Endothelial cell of umbilical vein (primary cell): ENCODE results near the gene LIPT1. TPM values are rescaled to one million over a fixed set of nuclear protein-coding genes. Genes with fewer than 3 reads are reported as not detected.

Source experiments
- BruUV-seq: library from RNA; stranded (reverse); fragments of 400-500 nt; replicated peaks from 2 replicates; lab custom pipeline; 2021; lab: Mats Ljungman, UMichigan
- CTCF ChIA-PET: fragments of 300-600, 350-600 bp; sonication (Branson Sonifier 250); formaldehyde crosslinking; loops from one replicate; lab custom pipeline; 2021; ENCODE audit warnings: antibody characterized with exemption, inconsistent platforms; lab: Charles Lee
- POLR2A ChIA-PET: fragments of 300-600, 350-600 bp; sonication (Branson Sonifier 250); formaldehyde crosslinking; loops from one replicate; lab custom pipeline; 2021; ENCODE audit warnings: antibody characterized with exemption, inconsistent platforms; lab: Charles Lee
- DNase-seq: peaks from one replicate; pipeline ENCODE4 v3.0.0-alpha.2; 2011; ENCODE audit warnings: low read depth, low spot score
- FAIRE-seq: peaks from 2 replicates; lab custom pipeline; 2011; peaks lifted over from hg19 to GRCh38; lab: Jason Lieb, UNC
- H2AFZ ChIP-seq: 2 replicates; pipeline ENCODE4 v1.6.0; 2012; ENCODE audit warnings: low read depth, low read length, control low read depth, inconsistent platforms
- H3K27ac ChIP-seq: 2 replicates; pipeline ENCODE4 v1.5.1; 2011; ENCODE audit warnings: low read depth, mild to moderate bottlenecking, control low read depth, low read length, moderate library complexity; ENCODE audit not compliant: insufficient read depth
- H3K27me3 ChIP-seq, 2 experiments: 2 replicates each; pipeline versions ENCODE4 v1.6.0 to v1.6.1; 2011; ENCODE audit warnings: low read length in 2 of 2, mixed read lengths in 1 of 2; ENCODE audit not compliant: control insufficient read depth in 2 of 2, insufficient read depth in 2 of 2
- H3K36me3 ChIP-seq, 2 experiments: 2 replicates in 1 of 2; 3 replicates in 1 of 2; pipeline ENCODE4 v1.5.1; 2011; ENCODE audit warnings: low read length in 2 of 2, mild to moderate bottlenecking in 1 of 2, moderate library complexity in 1 of 2; ENCODE audit not compliant: control insufficient read depth in 2 of 2, insufficient read depth in 2 of 2; ENCODE audit errors: extremely low read depth in 1 of 2
- H3K4me1 ChIP-seq: 3 replicates; pipeline ENCODE4 v1.5.1; 2011; ENCODE audit warnings: mild to moderate bottlenecking, low read length; ENCODE audit not compliant: control insufficient read depth, insufficient read depth; ENCODE audit errors: extremely low read depth
- H3K4me2 ChIP-seq: 2 replicates; pipeline ENCODE4 v1.6.1; 2011; ENCODE audit warnings: low read length, control low read depth, mixed read lengths; ENCODE audit not compliant: insufficient read depth
- H3K4me3 ChIP-seq, 3 experiments: fragments of 200-600 bp in 1 of 3; sonication (generic), shearing (Covaris generic) in 1 of 3; replicated peaks in 1 of 3; 2 replicates each; pipeline ENCODE4 v1.5.1; 2011 to 2016; ENCODE audit warnings: control low read depth in 3 of 3, low read length in 3 of 3, mild to moderate bottlenecking in 2 of 3, inconsistent platforms in 1 of 3, low read depth in 1 of 3, moderate library complexity in 1 of 3; ENCODE audit not compliant: insufficient read depth in 1 of 3
- H3K79me2 ChIP-seq: 2 replicates; pipeline ENCODE4 v1.6.0; 2012; ENCODE audit warnings: low read length, inconsistent platforms; ENCODE audit not compliant: control insufficient read depth, insufficient read depth
- H3K9ac ChIP-seq: replicated peaks from 2 replicates; pipeline ENCODE3; 2011; ENCODE audit warnings: low read length, control low read depth; ENCODE audit not compliant: insufficient read depth; ENCODE audit errors: extremely low read depth
- H3K9me1 ChIP-seq: replicated peaks from 3 replicates; pipeline ENCODE4 v1.6.0; 2011; ENCODE audit warnings: mild to moderate bottlenecking, low read length; ENCODE audit not compliant: control insufficient read depth, insufficient read depth; ENCODE audit errors: extremely low read depth
- H3K9me3 ChIP-seq: replicated peaks from 2 replicates; pipeline ENCODE4 v1.5.1; 2012; ENCODE audit warnings: low read length, inconsistent platforms; ENCODE audit not compliant: control insufficient read depth, insufficient read depth
- H4K20me1 ChIP-seq: replicated peaks from 2 replicates; pipeline ENCODE3; 2011; ENCODE audit warnings: mild to moderate bottlenecking, low read length; ENCODE audit not compliant: control insufficient read depth, insufficient read depth; ENCODE audit errors: extremely low read depth
- CTCF ChIP-seq, 2 donors: IDR thresholded peaks; 1 replicate in 1 of 2; 2 replicates in 1 of 2; pipeline ENCODE4 v1.5.1; 2011; ENCODE audit warnings: low read length in 2 of 2, mild to moderate bottlenecking in 2 of 2, moderate library complexity in 2 of 2, control low read depth in 1 of 2, inconsistent platforms in 1 of 2, low read depth in 1 of 2; ENCODE audit not compliant: insufficient read depth in 1 of 2; ENCODE audit errors: extremely low read depth in 1 of 2
- EZH2 ChIP-seq: IDR thresholded peaks from 2 replicates; pipeline ENCODE4 v1.6.1; 2012; ENCODE audit warnings: borderline replicate concordance, low read depth, mild to moderate bottlenecking, moderate library complexity, low read length, inconsistent platforms; ENCODE audit not compliant: severe bottlenecking
- FOS ChIP-seq: IDR thresholded peaks from 2 replicates; pipeline ENCODE4 v1.6.1; 2011; ENCODE audit warnings: mild to moderate bottlenecking, low read length, moderate library complexity, borderline replicate concordance; ENCODE audit not compliant: insufficient read depth
- GATA2 ChIP-seq: IDR thresholded peaks from 2 replicates; pipeline ENCODE4 v1.7.0; 2011; ENCODE audit warnings: low read depth, mild to moderate bottlenecking, moderate library complexity, mixed read lengths, low read length; ENCODE audit not compliant: insufficient read length, insufficient read depth
- JUN ChIP-seq: IDR thresholded peaks from 2 replicates; pipeline ENCODE4 v1.6.1; 2011; ENCODE audit warnings: borderline replicate concordance, low read depth; ENCODE audit not compliant: insufficient read length, insufficient read depth
- MAX ChIP-seq: IDR thresholded peaks from 2 replicates; pipeline ENCODE4 v1.6.1; 2011; ENCODE audit not compliant: insufficient read depth, insufficient read length
- MYC ChIP-seq: IDR thresholded peaks from one replicate; pipeline ENCODE4 v1.6.1; 2011; ENCODE audit warnings: mild to moderate bottlenecking, low read depth, low read length
- POLR2A ChIP-seq: IDR thresholded peaks from 2 replicates; pipeline ENCODE4 v1.6.1; 2012; ENCODE audit warnings: low read depth, mild to moderate bottlenecking, control low read depth, low read length
- POLR2AphosphoS5 ChIP-seq: IDR thresholded peaks from 2 replicates; pipeline ENCODE4 v1.6.1; 2012; ENCODE audit warnings: low read depth, mild to moderate bottlenecking, control low read depth, low read length, moderate library complexity; ENCODE audit not compliant: insufficient read depth
- dilution Hi-C: fragments of 300-500 bp; cut with MboI; formaldehyde crosslinking; loops from one replicate; pipeline ENCODE4 v1.15.0; 2019; ENCODE audit warnings: low sequenced_read_pairs; ENCODE audit not compliant: extremely low pct_ligation_motif_present
- intact Hi-C: fragments of 100-400 bp; cut with micrococcal nuclease; formaldehyde crosslinking; loops from one replicate; pipeline ENCODE4 v1.10.0; 2022
- polyA plus RNA-seq, 4 experiments: library from polyadenylated mRNA; depleted of rRNA in 3 of 4; stranded (reverse) in 3 of 4; unstranded in 1 of 4; fragments of >200 nt; gene quantifications; 2 replicates each; pipeline versions ENCODE4 v1.2.1 to v1.2.3, GENCODE V29; 2011 to 2012; ENCODE audit warnings: missing spikeins in 1 of 4
- total RNA-seq: library from RNA; stranded (reverse); gene quantifications from 2 replicates; pipeline ENCODE4 v1.2.3, GENCODE V29; 2021

LIPT1 gene
- total and polyA plus RNA-seq, 2 donors (not counting 3 experiments of a cell fraction or from before 2014, with no cell fraction given), result 3.3 to 4.8 TPM

- no peak overlapping the region for H3K9ac ChIP-seq
- H3K36me3 ChIP-seq, result peaks cover 8 to 13% of the 10 kb centered on the region in 2 experiments
- no peak overlapping the region for H2AFZ ChIP-seq
- dilution Hi-C loops (no loop called here), intact Hi-C loops (no loop called here)
- no peak overlapping the region for H3K27ac ChIP-seq
- no peaks in the 10 kb centered on the region for H3K9me1 ChIP-seq
- ChIA-PET CTCF (interaction anchor here (2.2 kb wide), 1 partner anchor 14 kb away, joined by 8 read pairs; the partner anchor contains the start of genes MITD1 and MRPL30), POLR2A (no interaction called here)
- H3K4me1 ChIP-seq, result no peaks in the 10 kb centered on the region
- no peak overlapping the region for H3K4me3 ChIP-seq
- TF ChIP-seq JUN, result no peak
- TF ChIP-seq MYC, result no peak
- no peak for TF ChIP-seq MAX
- no peak for FAIRE-seq
- H3K9me3 ChIP-seq, result no peaks in the 10 kb centered on the region
- H3K79me2 ChIP-seq, result no peaks in the 10 kb centered on the region
- BruUV-seq, result no TSS peak
- no peak overlapping the region for H3K4me2 ChIP-seq
- no peaks in the 10 kb centered on the region for H4K20me1 ChIP-seq
- no peaks in the 10 kb centered on the region for H3K27me3 ChIP-seq
- no peak for DNase-seq
These were observed 11.5 kb downstream of the LIPT1 start for GRCh38 chr2:99166218-99166617.

GRCh38 chr2:99169534-99169933, 14.8 kb downstream of the LIPT1 start:
- FAIRE-seq (no peak), DNase-seq (no peak)
- H3K4me2 ChIP-seq, result no peak overlapping the region
- H3K36me3 ChIP-seq, result peaks cover 13% of the 10 kb centered on the region in 2 experiments
- dilution Hi-C loops (no loop called here), intact Hi-C loops (no loop called here)
- H3K27ac ChIP-seq, result no peak overlapping the region
- no peak overlapping the region for H2AFZ ChIP-seq
- ChIA-PET CTCF (no interaction called here), POLR2A (no interaction called here)
- no peak overlapping the region for H3K4me3 ChIP-seq
- no peaks in the 10 kb centered on the region for H3K4me1 ChIP-seq
- peaks cover 1% of the 10 kb centered on the region for H3K79me2 ChIP-seq
- H4K20me1 ChIP-seq, result no peaks in the 10 kb centered on the region
- no peak overlapping the region for H3K9ac ChIP-seq
- H3K9me1 ChIP-seq, result no peaks in the 10 kb centered on the region
- no peaks in the 10 kb centered on the region for H3K27me3 ChIP-seq
- BruUV-seq, result no TSS peak
- H3K9me3 ChIP-seq, result no peaks in the 10 kb centered on the region
- TF ChIP-seq MYC, result no peak
- TF ChIP-seq POLR2A, result no peak
- TF ChIP-seq GATA2, result no peak
- TF ChIP-seq FOS, result no peak
- TF ChIP-seq JUN, result no peak
- no peak for TF ChIP-seq POLR2AphosphoS5
- TF ChIP-seq MAX, result no peak
- no peak for TF ChIP-seq CTCF (IDR thresholded peaks at IDR 0.05; ENCODE audit: extremely low read depth in 1 of 2, insufficient read depth in 1 of 2, low read depth in 1 of 2, low read length in 2 of 2)
- no peak for TF ChIP-seq EZH2
